ENCODE data around the gene MAML2.
"Not testable (repeated sequence)": the region's sequence is repeated elsewhere in the genome, so short reads cannot be mapped to it uniquely, and the experiment has no call there.

The MAML2 gene

GRCh38 chr11:96293109-96293508 is 49.9 kb downstream of the MAML2 start:
- DNase-seq (ENCODE audit: low read depth in 2 of 2): no peak

DNA sequence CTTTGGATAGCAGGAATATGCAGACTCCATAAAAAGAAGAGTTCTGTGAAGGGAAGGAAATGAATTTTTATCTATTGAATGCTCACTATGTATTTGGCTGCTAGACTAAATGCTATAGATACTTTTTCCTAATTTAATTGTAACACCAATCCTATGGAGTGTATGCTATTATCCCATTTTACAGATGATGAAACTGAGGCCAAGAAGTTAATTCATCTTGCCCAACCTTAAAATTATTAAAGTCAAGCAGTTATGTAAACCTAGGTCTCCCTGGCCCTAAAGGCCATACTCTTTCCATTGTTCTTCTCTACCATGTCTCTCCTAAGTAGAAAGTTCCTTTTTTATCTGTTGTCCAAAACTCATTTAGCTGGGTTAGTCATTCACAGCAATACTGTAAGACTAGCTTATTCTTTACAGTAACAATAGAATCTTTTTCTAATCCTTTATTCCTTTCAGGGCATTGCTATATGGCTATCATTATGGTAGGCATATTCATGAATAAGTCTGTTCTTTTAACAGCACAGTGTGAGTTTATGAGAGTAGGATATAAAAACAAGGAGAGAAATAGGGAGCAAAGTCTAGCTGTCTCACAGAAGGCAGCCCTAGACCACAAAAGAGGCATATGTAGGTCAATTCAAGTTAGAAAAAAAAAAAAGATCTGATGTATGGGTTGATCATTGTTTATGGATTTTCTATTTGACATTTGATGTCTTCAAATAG is 50.5 kb downstream of the MAML2 start:
- DNase-seq (ENCODE audit: low read depth in 2 of 2): no peak

GRCh38 chr11:96290631-96291030 is 52.4 kb downstream of the MAML2 start:
- DNase-seq (ENCODE audit: low read depth in 2 of 2): no peak

GRCh38 chr11:96290031-96290430 is 53.0 kb downstream of the MAML2 start:
- DNase-seq (ENCODE audit: low read depth in 2 of 2): no peak

GRCh38 chr11:96288915-96289314 is 54.1 kb downstream of the MAML2 start:
- DNase-seq (ENCODE audit: low read depth in 2 of 2): no peak

DNA sequence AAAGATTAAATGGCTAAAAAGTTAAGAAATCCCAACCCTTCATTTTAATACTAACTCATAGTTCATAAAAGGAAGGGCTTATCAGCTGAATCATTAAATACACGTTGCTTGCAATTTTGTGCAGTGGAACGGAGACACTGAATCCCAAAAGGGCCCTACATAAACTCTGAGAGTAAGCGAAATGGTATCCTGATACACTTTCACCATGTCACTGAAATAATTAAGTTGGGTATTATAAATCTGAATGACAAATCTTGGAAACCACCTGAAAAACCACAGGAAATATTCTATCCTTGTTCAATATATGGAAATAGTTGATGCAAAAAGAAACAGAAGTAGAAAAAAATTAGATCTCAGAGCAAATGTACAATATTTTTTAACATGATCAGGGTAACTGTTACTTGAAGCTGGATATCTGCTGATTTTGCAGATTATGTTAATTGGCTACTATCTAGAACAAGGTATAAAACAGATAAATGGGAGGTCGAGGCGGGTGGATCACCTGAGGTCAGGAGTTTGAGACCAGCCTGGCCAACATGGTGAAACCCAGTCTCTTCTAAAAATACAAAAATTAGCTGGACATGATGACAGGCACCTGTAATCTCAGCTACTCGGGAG is 55.1 kb downstream of the MAML2 start:
- no peak for DNase-seq (ENCODE audit: low read depth in 2 of 2)

DNA sequence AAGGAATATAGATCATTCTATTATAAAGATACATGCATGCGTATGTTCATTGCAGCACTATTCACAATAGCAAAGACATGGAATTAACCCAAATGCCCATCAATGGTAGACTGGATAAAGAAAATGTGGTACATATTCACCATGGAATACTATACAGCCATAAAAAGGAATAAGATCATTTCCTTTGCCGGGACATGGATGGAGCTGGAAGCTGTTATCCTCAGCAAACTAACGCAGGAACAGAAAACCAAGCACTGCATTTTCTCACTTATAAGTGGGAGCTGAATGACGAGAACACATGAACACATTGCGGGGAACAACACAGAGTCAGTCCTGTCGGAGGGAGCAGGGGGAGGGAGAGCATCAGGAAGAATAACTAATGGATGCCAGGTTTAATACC is 57.0 kb downstream of the MAML2 start:
- not testable (repeated sequence) for DNase-seq (ENCODE audit: low read depth in 2 of 2)

DNA sequence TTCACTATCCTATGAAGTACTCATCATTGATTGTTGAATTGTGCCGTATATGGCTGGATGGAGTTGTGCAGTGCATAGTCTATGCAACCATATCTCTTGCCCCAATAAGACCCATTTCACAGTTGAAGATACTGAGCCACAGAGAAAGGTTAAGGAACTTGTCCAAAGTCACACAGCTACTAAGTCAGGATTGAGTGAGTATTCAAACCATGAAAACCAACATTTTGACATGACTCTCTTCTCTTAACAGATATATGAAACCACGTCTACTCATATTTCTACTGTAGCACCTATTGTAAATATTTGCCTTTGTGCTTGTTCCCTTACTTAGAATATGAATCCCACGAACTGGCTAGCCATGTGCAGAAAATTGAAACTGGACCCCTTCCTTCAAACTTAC is 58.1 kb downstream of the MAML2 start:
- no peak for DNase-seq (ENCODE audit: low read depth in 2 of 2)

GRCh38 chr11:96284401-96284800 is 58.6 kb downstream of the MAML2 start:
- DNase-seq (ENCODE audit: low read depth in 2 of 2): no peak

GRCh38 chr11:96282625-96283220 is 60.3 kb downstream of the MAML2 start:
- DNase-seq (ENCODE audit: low read depth in 2 of 2): no peak

GRCh38 chr11:96280444-96280843 is 62.6 kb downstream of the MAML2 start:
- DNase-seq (ENCODE audit: low read depth in 2 of 2): no peak

GRCh38 chr11:96279896-96280290 is 63.1 kb downstream of the MAML2 start:
- DNase-seq (ENCODE audit: low read depth in 2 of 2): no peak

- DNase-seq (ENCODE audit: low read depth in 2 of 2): no peak
Observed at GRCh38 chr11:96279018-96279895, 63.7 kb downstream of the MAML2 start.

DNA sequence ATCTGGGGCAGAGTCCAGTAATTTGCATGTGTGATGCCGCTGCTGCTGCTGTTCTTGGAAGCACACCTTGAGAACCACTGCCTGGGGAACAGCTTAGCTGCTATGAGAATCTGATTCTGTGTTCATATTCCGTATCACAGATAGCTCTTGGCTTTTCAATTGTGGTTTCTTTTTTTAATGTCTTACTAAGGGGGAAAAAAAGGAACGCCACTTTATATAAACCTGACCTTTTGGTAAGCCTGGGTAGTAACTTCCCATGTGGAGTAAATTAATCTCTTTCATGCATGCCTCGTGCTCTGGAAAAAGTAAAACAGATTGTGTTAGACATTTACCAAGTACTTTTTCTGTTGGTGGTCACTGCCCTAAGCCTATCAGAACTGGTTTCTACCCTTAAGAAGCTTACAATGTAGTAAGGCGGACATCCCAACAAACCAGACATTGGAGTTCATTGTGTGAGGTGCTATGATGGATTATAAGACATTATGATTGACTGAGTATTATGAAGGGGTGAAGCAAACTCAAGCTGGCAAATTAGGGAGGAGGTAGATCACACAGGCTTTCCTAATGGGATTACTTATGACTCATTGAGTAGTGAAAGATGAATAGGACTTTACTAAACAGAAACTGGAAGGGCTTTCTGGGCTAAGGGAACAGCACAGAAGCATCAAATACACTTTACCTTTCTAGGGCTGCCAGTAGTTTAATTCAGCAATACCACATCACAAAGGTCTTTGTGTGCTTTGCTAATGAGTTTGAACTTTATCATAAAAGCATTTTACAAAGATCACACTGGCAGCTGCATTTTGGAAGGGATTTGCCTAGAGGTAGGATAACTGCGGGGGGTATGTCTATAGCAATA is 64.7 kb downstream of the MAML2 start:
- no peak for DNase-seq (ENCODE audit: low read depth in 2 of 2)

- no peak for DNase-seq (ENCODE audit: low read depth in 2 of 2)
Observed at GRCh38 chr11:96277696-96278038, 65.3 kb downstream of the MAML2 start.

GRCh38 chr11:96276836-96277235 is 66.2 kb downstream of the MAML2 start:
- no peak for DNase-seq (ENCODE audit: low read depth in 2 of 2)

- DNase-seq (ENCODE audit: low read depth in 2 of 2): no peak
Observed at GRCh38 chr11:96275801-96276594, 67.0 kb downstream of the MAML2 start.

GRCh38 chr11:96273507-96273906 is 69.5 kb downstream of the MAML2 start:
- no peak for DNase-seq (ENCODE audit: low read depth in 2 of 2)

DNA sequence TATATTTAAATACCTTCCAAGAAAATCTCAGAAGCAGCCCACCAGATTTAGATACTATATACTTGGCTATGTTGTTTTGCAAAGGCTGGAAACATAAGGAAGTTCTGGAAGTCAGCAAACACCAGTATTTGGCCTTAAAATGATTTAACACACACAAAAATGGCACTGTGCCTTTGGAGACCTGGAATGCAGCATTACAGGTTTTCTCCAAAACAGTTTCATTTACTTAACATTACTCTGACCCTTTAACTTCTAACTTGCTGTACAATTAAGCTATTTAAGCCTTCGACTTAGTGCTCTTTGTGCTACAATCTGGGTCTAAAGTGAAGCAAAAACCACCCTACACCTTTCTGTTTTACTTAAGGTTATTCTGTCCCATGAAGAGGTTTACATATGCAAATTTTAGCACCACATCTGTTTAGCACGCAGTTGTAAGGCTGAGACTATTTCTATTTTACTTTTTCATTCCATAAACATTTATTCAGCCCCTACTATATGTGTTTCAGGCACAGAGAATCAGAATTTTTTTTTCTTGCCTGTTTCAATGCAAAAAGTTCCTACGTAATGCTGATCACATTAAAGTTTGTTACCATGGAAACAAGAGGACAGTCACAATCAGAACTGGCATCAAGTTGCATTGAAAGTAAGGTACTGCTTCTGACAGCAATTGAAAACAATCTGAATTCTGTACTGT is 70.3 kb downstream of the MAML2 start:
- DNase-seq (ENCODE audit: low read depth in 2 of 2): no peak

GRCh38 chr11:96271777-96272176 is 71.2 kb downstream of the MAML2 start:
- DNase-seq (ENCODE audit: low read depth in 2 of 2): no peak
